HuH-7 (cell line): ENCODE data around the gene CAMTA1.

Experiments used
- DNase-seq: peaks from one replicate; pipeline ENCODE4 v3.0.0; 2011; ENCODE audit warnings: low spot score

CAMTA1 gene

GRCh38 chr1:7500381-7501083, 715.3 kb downstream of the CAMTA1 start:
- no peak for DNase-seq

DNA sequence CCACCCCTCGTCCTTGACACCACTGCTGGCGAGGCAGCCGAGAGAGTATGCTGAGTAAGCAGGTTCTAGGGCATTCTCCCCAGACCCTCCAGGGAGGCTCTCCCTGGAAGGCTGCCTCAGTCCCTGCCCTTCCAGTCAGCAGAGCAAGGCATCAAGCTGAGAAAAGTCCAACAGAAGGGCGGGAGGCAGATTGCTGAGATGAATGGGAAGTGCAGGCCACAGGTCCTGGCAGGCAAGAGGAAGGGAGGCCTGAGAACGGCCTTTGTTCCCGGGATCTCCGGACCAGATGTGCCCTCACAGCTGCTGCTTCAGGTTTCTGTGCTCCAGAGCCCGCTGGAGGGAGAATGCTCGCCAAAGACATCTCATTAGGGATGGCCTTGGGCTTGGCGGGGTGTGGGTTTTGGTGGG, 715.8 kb downstream of the CAMTA1 start:
- no peak for DNase-seq

DNA sequence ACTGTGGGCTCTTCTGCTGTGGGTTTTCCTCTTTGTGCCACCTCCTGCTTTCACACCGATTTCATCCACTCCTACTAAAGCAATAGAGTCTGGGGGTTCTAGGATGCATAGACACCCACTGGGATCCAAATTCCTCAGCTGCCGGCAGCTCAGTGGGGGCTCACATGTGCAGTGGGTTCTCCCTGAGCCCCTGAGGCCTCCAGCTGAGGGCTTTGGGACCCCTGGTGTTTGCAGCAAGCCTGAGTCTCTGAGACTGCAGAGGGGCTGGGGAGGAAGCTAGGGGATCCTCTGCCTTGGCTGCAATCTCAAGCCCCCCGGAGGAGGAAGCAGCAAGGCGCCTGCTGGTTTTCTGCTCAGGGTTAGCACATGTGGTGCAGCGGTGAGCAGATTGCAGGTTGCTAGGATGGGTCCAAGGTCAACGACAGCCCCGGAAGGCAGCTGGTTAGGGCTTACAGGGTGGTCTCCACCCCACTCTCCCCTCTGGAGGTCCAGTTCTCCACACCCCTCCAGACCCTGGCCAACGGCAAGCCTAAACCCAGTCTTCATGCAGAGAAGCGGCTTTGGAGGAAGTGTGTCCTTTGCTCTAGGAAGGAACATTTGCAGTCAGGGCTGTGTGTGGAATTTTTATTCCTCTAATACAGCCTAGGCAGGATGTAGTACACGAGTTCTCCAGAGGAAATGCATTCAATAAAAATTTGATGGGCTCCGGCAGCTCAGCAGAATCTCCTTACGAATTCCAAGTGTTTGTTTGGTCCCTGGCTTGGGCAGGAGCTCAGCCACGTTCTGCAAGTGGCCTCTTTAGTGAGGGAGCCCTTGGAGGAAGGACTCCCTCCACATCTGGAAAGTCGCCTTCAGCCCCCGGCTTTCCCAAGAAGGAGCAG, 716.7 kb downstream of the CAMTA1 start:
- no peak for DNase-seq

GRCh38 chr1:7503691-7504437, 718.6 kb downstream of the CAMTA1 start:
- no peak for DNase-seq

DNA sequence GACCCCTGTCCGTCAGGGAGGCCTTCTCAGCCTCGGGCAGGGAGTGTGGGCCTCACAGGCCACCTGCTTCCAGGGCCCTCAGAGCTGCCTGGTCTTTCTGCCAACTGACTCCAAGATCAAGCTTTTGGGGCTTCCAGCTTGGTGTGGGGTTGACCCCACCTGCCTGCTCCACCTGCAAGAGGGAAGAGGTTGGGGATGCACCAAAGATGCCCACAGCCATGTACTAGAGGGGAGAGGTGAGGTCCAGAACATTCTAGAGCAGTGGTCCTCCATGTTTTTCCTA, 719.1 kb downstream of the CAMTA1 start:
- DNase-seq, result no peak

DNA sequence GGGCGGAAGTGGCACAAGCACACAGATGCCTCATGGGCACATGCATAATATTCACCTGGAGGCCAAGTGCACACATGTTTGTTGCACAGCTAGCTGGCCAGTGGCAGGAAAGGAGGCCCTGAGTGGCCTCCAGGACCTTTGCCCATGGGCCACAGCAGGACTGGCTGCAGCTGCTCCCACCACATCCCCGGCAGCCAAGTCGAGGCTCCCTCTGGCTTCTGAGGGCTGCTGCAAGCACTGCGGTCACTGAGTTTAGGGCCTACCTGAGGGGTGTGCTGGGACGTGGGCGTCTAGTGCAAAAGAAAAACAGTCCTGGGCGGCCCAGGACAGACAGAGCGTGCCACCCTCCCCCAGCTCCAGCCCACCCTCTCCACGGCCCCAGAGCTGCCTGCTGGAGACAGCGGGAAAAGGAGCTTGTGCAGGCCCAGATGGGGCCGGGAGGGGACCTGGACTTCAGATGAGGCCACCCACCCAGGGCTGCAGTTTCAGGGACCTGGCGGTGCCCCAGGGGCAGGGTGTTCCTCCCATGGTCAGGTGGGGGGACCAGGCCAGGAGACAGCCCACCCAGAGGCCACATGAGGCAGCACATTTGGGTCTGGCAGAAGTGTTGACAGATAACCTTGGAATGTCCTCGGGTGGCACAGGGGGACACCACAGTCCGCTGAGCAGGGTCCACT, 720.0 kb downstream of the CAMTA1 start:
- DNase-seq, result no peak

DNA sequence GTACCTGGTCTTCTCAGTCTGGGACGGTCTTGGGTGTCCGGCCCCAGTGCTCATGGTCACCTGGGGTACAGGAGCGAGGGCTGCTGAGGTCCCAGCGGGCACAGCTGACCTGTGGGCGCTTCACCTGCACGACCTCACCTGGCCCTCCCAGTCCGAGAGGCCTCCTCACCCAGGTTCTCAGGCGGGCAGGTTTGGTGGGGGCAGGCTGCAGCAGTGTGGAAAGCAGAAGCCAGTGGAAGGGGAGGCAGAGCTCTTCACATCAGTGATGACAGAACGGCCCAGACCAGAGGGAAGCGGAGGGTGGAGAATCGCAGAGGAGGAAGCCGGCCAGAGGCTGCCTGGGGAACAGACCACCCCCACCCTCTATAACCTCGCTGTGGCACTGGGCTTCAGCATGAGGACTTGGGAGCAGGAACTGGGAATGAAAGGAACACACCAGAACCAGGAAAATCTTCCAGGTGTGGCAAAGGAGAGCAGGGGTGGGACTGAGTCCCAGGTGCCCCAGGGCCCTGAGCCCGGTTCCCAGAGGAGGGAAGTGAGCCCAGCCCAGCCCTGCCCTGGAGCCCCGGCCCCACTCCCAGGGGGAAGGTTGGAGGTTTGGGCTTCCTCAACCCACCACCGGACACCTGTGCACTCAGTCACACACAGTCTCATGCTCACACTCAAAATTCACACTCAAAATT, 720.7 kb downstream of the CAMTA1 start:
- no peak for DNase-seq

GRCh38 chr1:7506454-7507284, 721.4 kb downstream of the CAMTA1 start:
- DNase-seq, result no peak

- DNase-seq, result no peak
Observed at GRCh38 chr1:7507285-7508019, 722.2 kb downstream of the CAMTA1 start.

DNA sequence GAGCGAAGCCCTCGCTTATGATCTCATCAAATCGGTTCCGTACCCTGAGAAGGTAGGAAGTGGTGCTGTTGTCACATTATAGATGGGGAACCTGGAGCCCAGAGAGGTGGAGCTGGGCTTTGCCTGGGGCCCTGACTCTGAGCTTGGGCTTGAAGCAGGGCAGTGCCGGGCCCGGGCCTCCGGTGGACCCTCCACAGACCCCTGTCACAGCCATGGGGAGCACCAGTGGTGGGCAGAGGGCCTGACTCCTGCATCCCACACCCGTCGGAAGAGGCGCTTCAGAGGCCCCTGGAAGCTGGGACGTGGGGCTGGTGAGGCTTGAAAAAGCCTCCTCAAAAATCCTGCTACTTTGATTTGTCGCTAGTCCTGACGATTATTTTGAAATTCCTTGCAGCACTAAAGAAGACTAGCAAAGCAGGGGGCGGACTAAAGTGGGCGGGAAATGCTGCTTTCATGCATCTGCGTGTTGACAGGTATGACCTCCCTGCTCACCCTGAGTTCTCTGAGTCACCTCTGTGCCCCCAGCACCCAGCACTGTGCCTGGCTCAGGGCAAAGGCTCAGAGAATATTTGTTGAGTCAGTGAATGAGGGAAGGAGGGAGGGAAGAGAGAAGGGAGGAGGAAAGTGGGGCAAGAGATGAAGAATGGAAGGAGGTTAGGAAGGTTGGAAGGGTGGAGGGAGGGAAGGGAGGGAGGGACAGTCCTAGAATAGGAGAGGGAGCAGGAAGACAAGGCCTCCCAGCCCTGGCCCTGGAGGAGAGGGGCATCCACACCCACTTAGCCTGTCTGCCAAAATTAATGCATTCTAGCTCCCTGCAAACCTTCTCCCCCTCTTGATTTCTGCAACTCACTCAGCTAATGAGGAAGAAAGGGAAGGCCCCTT, 723.0 kb downstream of the CAMTA1 start:
- no peak for DNase-seq

- no peak for DNase-seq
Observed at GRCh38 chr1:7508934-7509519, 723.8 kb downstream of the CAMTA1 start.

GRCh38 chr1:7509598-7509997, 724.3 kb downstream of the CAMTA1 start:
- no peak for DNase-seq

DNA sequence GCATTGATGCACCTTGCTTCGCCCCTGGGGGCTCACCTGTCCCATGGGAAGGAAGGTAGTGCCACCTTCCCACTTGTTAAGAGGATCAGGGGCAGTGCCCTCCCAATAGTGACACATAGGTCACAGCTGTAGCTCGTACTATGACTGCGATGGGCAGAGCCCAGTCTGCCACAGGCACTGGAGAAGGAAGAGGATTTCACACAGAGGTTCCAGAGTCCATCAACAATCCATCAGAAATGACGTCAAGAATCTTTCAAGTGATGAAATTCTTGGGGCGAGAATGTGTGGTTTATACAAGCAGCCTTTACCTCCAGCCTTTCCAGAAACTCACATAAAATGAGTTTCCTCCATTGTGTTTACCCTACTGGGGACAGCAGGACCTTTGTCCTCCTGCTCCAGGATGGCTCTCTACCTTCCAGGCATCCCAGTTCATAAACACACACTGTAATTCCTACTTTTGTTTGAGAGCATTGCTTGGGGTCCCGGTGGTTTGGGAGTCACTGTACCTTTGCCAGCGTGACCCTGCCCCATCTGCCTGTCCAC, 725.2 kb downstream of the CAMTA1 start:
- DNase-seq, result peak; percentile 28

DNA sequence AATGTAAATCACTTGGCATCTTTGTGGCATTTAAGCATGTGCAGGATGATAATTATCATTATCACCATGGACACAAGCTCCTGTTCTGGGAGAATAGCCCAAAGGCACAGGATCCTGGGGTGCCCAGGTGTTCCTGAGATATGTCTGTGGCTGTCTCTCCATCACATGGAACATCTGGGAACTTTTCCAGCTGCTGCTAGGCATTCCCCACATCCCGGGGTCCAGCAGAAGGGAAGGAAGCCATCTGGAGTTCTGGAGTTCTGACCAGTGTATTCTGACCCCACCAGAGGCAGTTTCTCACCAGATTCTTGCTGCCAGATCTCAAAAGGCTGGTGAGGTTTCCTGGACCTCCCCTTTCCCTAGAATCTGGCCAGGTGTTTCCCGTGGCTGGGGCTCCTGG, 726.1 kb downstream of the CAMTA1 start:
- no peak for DNase-seq

- DNase-seq, result no peak
Observed at GRCh38 chr1:7513081-7513480, 727.8 kb downstream of the CAMTA1 start.

DNA sequence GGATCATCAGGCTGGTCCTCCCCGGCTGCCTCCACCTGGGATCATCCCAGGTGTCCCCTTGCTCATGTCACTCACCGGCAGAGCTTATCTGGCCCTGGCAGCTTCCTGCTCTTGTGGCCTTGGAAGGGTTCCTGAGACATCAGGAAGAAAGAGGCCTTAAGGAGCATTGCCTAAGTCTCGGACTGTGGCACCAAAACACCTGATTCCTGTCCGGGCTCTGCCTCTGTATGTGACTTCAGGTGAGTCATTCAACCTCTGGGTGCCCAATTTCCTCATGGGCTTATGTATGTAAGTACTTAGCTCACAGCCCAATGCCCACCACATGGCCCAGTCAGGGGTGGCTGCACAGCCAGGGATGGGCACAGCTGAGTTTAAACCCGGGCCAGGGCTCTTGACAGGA, 729.9 kb downstream of the CAMTA1 start:
- DNase-seq, result no peak

DNA sequence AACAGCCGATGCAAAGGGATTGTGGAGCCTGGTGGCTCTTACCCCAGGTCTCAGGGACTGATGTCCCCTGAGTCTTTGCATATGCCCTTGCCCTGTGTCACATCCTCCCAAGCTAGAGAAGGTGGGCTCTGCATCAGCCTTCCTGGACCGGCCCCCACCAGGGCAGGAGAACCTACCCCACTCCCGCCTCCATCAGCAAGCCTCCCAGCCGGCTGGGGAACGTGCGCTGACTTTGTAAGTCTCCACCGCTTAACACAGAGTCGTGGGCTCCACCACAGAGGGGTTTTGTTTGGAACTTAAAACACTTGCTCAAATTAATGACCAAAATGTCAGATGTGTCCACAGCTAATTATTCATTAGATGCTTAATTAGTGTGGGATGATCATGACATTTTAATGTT, 730.6 kb downstream of the CAMTA1 start:
- DNase-seq, result no peak

DNA sequence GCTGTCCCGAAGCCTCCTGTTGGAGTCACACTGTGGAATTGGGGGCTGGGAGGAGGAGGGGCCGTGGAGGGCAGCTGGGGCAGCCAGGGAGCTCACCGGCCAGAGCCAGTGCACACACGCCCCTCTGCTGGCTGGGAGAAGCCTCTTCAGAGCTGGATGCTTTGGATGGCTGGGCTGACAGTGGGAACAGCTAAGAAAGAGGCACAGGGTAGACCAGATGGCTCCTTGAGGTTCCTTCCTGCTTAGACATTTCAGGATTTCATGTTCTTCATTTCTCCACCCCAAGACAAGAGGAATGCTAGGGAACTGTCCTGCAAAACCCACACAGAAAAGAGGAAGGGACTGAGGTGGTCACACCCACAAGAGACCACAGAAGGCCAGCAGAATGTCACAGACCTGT, 731.1 kb downstream of the CAMTA1 start:
- no peak for DNase-seq

DNA sequence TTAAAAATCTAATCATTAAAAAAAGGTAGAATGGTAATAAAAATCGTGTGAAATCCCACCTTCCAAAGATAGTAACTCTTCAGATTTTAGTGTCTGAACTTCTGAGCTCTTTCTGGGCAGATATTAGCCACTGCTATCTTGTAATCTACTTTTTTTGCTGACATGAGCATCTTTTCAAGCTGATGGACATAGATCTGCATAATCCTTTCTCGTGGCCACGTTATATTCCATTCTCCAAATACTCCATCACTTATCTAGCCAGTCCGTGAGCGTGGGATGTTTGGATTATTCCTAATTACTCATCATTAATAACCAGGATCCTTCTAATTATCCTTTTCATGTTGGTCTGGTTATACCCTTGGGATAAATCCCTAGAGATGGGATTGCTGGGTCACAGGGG, 731.7 kb downstream of the CAMTA1 start:
- DNase-seq, result no peak
